Neural cell (in vitro differentiated cells): ENCODE results near the gene RHOT1. TPM values are rescaled to one million over a fixed set of nuclear protein-coding genes. Genes with fewer than 3 reads are reported as not detected.

ENCODE experiments used
- polyA plus RNA-seq: library from polyadenylated mRNA; depleted of rRNA; stranded (reverse); fragments of >200 nt; gene quantifications from 2 replicates; pipeline ENCODE4 v1.2.3, GENCODE V29; 2014
- small RNA-seq, 3 experiments: library from RNA; depleted of rRNA; stranded (forward); fragments of <200 nt; gene quantifications; one replicate each; pipeline ENCODE3, GENCODE V24; 2012

The RHOT1 gene
- polyA plus RNA-seq, 1 donor from 2014 or later: 99.1 TPM

Small RNA genes lying within 50 kb of the gene (small RNA-seq; reads per million reads assigned to genes)
- gene UBL5P2: 0 reads per million in 3 experiments

Other genes with a start within 250 kb of the RHOT1 start
- gene UTP6, start 240.8 kb upstream of the RHOT1 start, polyA plus RNA-seq: 147 and 151 TPM in 2 replicates
- gene SUZ12, start 205.5 kb upstream of the RHOT1 start, polyA plus RNA-seq: 28.5 and 42.1 TPM in 2 replicates
- 39.6 and 60.9 TPM in 2 replicates for gene LRRC37B, start 135.1 kb upstream of the RHOT1 start, polyA plus RNA-seq
- 0.25 and 0.50 TPM in 2 replicates for gene RHBDL3, start 123.3 kb downstream of the RHOT1 start, polyA plus RNA-seq
- 68.7 and 77.0 TPM in 2 replicates for gene C17orf75, start 199.7 kb downstream of the RHOT1 start, polyA plus RNA-seq
- gene ZNF207, start 207.7 kb downstream of the RHOT1 start, polyA plus RNA-seq: 151 and 188 TPM in 2 replicates